Measurements from ENCODE around the gene MBD2.

DNA sequence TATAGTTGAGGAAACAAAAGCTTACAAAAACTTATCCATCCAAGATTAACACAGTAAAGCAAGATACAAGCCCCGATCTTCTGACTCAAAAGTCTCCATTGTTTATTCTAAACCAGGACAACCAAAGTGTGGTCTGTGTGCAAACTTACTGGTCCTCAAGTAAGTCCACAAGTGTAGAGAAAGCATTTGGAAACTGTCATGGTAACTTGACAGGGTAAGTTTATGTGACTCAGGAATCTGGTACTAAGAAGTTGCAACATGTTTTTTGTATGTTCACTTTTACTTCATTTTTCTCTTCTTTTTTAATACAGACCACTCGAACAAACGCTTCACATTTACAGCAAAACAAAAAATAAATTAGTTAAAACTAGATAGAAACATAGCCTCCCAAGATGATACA is 9.4 kb downstream of the MBD2 start:
- TF ChIP-seq, protein P1, sequence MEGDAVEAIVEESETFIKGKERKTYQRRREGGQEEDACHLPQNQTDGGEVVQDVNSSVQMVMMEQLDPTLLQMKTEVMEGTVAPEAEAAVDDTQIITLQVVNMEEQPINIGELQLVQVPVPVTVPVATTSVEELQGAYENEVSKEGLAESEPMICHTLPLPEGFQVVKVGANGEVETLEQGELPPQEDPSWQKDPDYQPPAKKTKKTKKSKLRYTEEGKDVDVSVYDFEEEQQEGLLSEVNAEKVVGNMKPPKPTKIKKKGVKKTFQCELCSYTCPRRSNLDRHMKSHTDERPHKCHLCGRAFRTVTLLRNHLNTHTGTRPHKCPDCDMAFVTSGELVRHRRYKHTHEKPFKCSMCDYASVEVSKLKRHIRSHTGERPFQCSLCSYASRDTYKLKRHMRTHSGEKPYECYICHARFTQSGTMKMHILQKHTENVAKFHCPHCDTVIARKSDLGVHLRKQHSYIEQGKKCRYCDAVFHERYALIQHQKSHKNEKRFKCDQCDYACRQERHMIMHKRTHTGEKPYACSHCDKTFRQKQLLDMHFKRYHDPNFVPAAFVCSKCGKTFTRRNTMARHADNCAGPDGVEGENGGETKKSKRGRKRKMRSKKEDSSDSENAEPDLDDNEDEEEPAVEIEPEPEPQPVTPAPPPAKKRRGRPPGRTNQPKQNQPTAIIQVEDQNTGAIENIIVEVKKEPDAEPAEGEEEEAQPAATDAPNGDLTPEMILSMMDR (conservative IDR thresholded peaks at IDR 0.05): no peak
- TF ChIP-seq ZFX (IDR thresholded peaks at IDR 0.05): no peak
